ENCODE measurements around the gene GIPR. TPM values are rescaled to one million over a fixed set of nuclear protein-coding genes. Genes with fewer than 3 reads are reported as not detected.

GIPR gene
- total and polyA plus RNA-seq, 2 of the 13 experiments (the other 11 are each of a cell fraction or from before 2014, with no cell fraction given), result 0.15 to 1.2 TPM

- TF ChIP-seq THAP8 (CRISPR knock-in tag; IDR thresholded peaks at IDR 0.05; ENCODE audit: borderline replicate concordance) (no peak), ZNF768 (CRISPR knock-in tag; IDR thresholded peaks at IDR 0.05) (0 out of 2 replicates have a peak, but pooled peaks have one; percentile 14), ZNF687 (CRISPR knock-in tag; IDR thresholded peaks at IDR 0.05) (peak; percentile 35; the same call in 1 of the 2 replicates), ZNF572 (CRISPR knock-in tag; IDR thresholded peaks at IDR 0.05) (no peak), SRY (CRISPR knock-in tag; IDR thresholded peaks at IDR 0.05) (no peak), PRMT3 (CRISPR knock-in tag; IDR thresholded peaks at IDR 0.05; ENCODE audit: borderline replicate concordance, low read depth) (no peak), ZNF614 (CRISPR knock-in tag; IDR thresholded peaks at IDR 0.05; ENCODE audit: borderline replicate concordance) (no peak), SP2 (CRISPR knock-in tag; IDR thresholded peaks at IDR 0.05) (no peak), REST (IDR thresholded peaks at IDR 0.05; ENCODE audit: borderline replicate concordance in 1 of 2, low read depth in 1 of 2, low read length in 2 of 2) (no peak), TCF12 (IDR thresholded peaks at IDR 0.05) (no peak), TCF12 (CRISPR knock-in tag; IDR thresholded peaks at IDR 0.05) (no peak), ARNT (IDR thresholded peaks at IDR 0.05) (no peak), ATF3 (CRISPR knock-in tag; IDR thresholded peaks at IDR 0.05) (no peak), ZNF557 (CRISPR knock-in tag; IDR thresholded peaks at IDR 0.05) (no peak), POLR2AphosphoS2 (IDR thresholded peaks at IDR 0.05; ENCODE audit: low read depth, low read length) (no peak), PREB (CRISPR knock-in tag; IDR thresholded peaks at IDR 0.05) (no peak), RELA (CRISPR knock-in tag; IDR thresholded peaks at IDR 0.05) (no peak), MAZ (IDR thresholded peaks at IDR 0.05; ENCODE audit: borderline replicate concordance, low read depth, low read length) (peak; percentile 58; the same call in 1 of the 2 replicates), MAZ (CRISPR knock-in tag; IDR thresholded peaks at IDR 0.05; ENCODE audit: low read depth) (peak; percentile 44; the same call in 1 of the 2 replicates), ZSCAN20 (CRISPR knock-in tag; IDR thresholded peaks at IDR 0.05; ENCODE audit: borderline replicate concordance) (no peak)
Measured at GRCh38 chr19:45657520-45658167, 10.4 kb upstream of the GIPR start (continued).
